Caco-2 (cell line): ENCODE data around the gene PAX7. TPM values are rescaled to one million over a fixed set of nuclear protein-coding genes. Genes with fewer than 3 reads are reported as not detected.

Source experiments
- BruUV-seq: library from RNA; stranded (reverse); fragments of 400-500 nt; replicated peaks from 2 replicates; lab custom pipeline; 2021; lab: Mats Ljungman, UMichigan
- CTCF ChIA-PET: fragments of 300-600 bp; sonication (Branson Sonifier 250); formaldehyde crosslinking; loops from one replicate; lab custom pipeline; 2022; ENCODE audit warnings: antibody characterized with exemption; lab: Charles Lee
- POLR2A ChIA-PET: fragments of 300-600 bp; sonication (Branson Sonifier 250); formaldehyde crosslinking; loops from one replicate; lab custom pipeline; 2022; ENCODE audit warnings: antibody characterized with exemption; lab: Charles Lee
- DNase-seq, 2 experiments: peaks; one replicate each; pipeline versions ENCODE4 v3.0.0 to v3.0.0-alpha.2; 2020 to 2022
- H3K27me3 ChIP-seq: replicated peaks from 2 replicates; pipeline ENCODE4 v1.6.0; 2011; ENCODE audit warnings: low read length; ENCODE audit not compliant: control insufficient read depth, insufficient read depth
- H3K36me3 ChIP-seq: 2 replicates; pipeline ENCODE4 v1.5.1; 2011; ENCODE audit warnings: low read length; ENCODE audit not compliant: control insufficient read depth, insufficient read depth
- H3K4me1 ChIP-seq: fragments of 250-450 bp; sonication (Bioruptor Pico); 2 replicates; pipeline ENCODE4 v1.5.1; 2020; ENCODE audit warnings: mild to moderate bottlenecking
- H3K4me3 ChIP-seq: 2 replicates; pipeline ENCODE4 v1.5.1; 2011; ENCODE audit warnings: low read depth, mild to moderate bottlenecking, control low read depth, low read length
- H3K9me3 ChIP-seq: fragments of 250-450 bp; sonication (Bioruptor Pico); 2 replicates; pipeline ENCODE4 v1.5.1; 2020; ENCODE audit warnings: mild to moderate bottlenecking, moderate library complexity
- H3K27ac Mint-ChIP-seq: one replicate; pipeline ENCODE4 v1.8.0; 2022; ENCODE audit warnings: mixed read lengths; ENCODE audit not compliant: unreplicated experiment
- H3K27me3 Mint-ChIP-seq: one replicate; pipeline ENCODE4 v1.8.0; 2022; ENCODE audit warnings: mixed read lengths; ENCODE audit not compliant: insufficient read depth, unreplicated experiment
- H3K36me3 Mint-ChIP-seq: one replicate; pipeline ENCODE4 v1.8.0; 2022; ENCODE audit warnings: mild to moderate bottlenecking, mixed read lengths; ENCODE audit not compliant: insufficient read depth, unreplicated experiment
- H3K4me1 Mint-ChIP-seq: one replicate; pipeline ENCODE4 v1.8.0; 2022; ENCODE audit warnings: low read depth, mixed read lengths; ENCODE audit not compliant: unreplicated experiment
- H3K4me3 Mint-ChIP-seq: one replicate; pipeline ENCODE4 v1.8.0; 2022; ENCODE audit warnings: mild to moderate bottlenecking, moderate library complexity, mixed read lengths; ENCODE audit not compliant: unreplicated experiment
- H3K9me3 Mint-ChIP-seq: one replicate; pipeline ENCODE4 v1.8.0; 2022; ENCODE audit warnings: mixed read lengths; ENCODE audit not compliant: unreplicated experiment
- CTCF ChIP-seq, 2 experiments: fragments of 200-600 bp in 1 of 2; IDR thresholded peaks; 1 replicate in 1 of 2; 2 replicates in 1 of 2; pipeline versions ENCODE4 v1.5.1 to v1.8.0; 2011 to 2022; ENCODE audit warnings: antibody characterized with exemption in 1 of 2, control low read depth in 1 of 2, inconsistent platforms in 1 of 2, low read depth in 1 of 2, low read length in 1 of 2, mild to moderate bottlenecking in 1 of 2, moderate library complexity in 1 of 2; ENCODE audit not compliant: insufficient read depth in 1 of 2, severe bottlenecking in 1 of 2, unreplicated experiment in 1 of 2
- intact Hi-C: fragments of 100-400 bp; cut with micrococcal nuclease; formaldehyde crosslinking; loops from one replicate; pipeline ENCODE4 v1.10.0; 2022; ENCODE audit not compliant: unreplicated experiment
- total RNA-seq: library from RNA; stranded (reverse); gene quantifications from 2 replicates; pipeline ENCODE4 v1.2.3, GENCODE V29; 2022

Gene PAX7
- total RNA-seq, 1 experiment from 2014 or later: 0.18 TPM

DNA sequence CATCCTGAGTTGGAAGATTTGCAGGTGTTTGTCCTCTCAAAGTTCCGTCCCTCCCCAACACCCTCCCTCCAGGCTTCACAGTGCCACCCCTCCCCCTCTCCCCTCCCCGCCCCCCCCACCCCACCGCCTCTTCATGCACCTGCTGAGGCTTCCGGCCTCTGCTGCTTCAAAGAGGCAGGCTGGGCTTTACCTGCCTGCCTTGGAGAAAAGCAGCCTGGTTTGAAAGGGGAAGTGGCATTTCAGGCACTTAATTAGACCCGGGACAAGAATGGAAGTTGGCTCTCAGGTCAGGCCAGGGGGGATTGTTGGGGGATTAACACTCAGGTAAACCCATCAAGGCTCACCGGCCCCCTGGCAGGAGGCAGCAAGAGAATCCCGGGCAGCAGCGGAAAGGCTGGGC is 21.1 kb downstream of the PAX7 start:
- H3K4me3 ChIP-seq: no peak overlapping the region
- H3K27me3 Mint-ChIP-seq: peaks cover 17% of the 10 kb centered on the region
- H3K27ac Mint-ChIP-seq: no peak overlapping the region
- no peaks in the 10 kb centered on the region for H3K9me3 ChIP-seq
- TF ChIP-seq CTCF (IDR thresholded peaks at IDR 0.05; ENCODE audit: insufficient read depth in 1 of 2, low read depth in 1 of 2, low read length in 1 of 2, severe bottlenecking in 1 of 2, unreplicated experiment in 1 of 2): no peak
- no peaks in the 10 kb centered on the region for H3K36me3 Mint-ChIP-seq
- H3K36me3 ChIP-seq: no peaks in the 10 kb centered on the region
- H3K9me3 Mint-ChIP-seq: no peaks in the 10 kb centered on the region
- DNase-seq: no peak
- no TSS peak for BruUV-seq
- intact Hi-C loops: no loop called here
- peaks cover 8% of the 10 kb centered on the region; the same call in 1 of the 2 replicates for H3K4me1 ChIP-seq
- POLR2A ChIA-PET: no interaction called here
- H3K4me3 Mint-ChIP-seq: no peak overlapping the region
- H3K27me3 ChIP-seq: no peaks in the 10 kb centered on the region
- no peaks in the 10 kb centered on the region for H3K4me1 Mint-ChIP-seq
- CTCF ChIA-PET: no interaction called here

- Mint-ChIP-seq H3K4me3 (no peak overlapping the region), H3K27me3 (peaks cover 19% of the 10 kb centered on the region), H3K4me1 (no peaks in the 10 kb centered on the region), H3K9me3 (no peaks in the 10 kb centered on the region), H3K36me3 (no peaks in the 10 kb centered on the region), H3K27ac (no peak overlapping the region)
- TF ChIP-seq CTCF (IDR thresholded peaks at IDR 0.05; ENCODE audit: insufficient read depth in 1 of 2, low read depth in 1 of 2, low read length in 1 of 2, severe bottlenecking in 1 of 2, unreplicated experiment in 1 of 2): no peak
- DNase-seq: no peak
- intact Hi-C loops: no loop called here
- H3K27me3 ChIP-seq: no peaks in the 10 kb centered on the region
- H3K9me3 ChIP-seq: no peaks in the 10 kb centered on the region
- CTCF ChIA-PET: no interaction called here
- no peak overlapping the region for H3K4me3 ChIP-seq
- H3K36me3 ChIP-seq: no peaks in the 10 kb centered on the region
- peaks cover 8% of the 10 kb centered on the region; the same call in 1 of the 2 replicates for H3K4me1 ChIP-seq
- POLR2A ChIA-PET: no interaction called here
- no TSS peak for BruUV-seq
Observed at GRCh38 chr1:18652791-18653190, 22.1 kb downstream of the PAX7 start.

GRCh38 chr1:18653367-18653766 is 22.7 kb downstream of the PAX7 start:
- Mint-ChIP-seq H3K4me1 (no peaks in the 10 kb centered on the region), H3K27ac (no peak overlapping the region), H3K4me3 (no peak overlapping the region), H3K9me3 (no peaks in the 10 kb centered on the region), H3K27me3 (peaks cover 17% of the 10 kb centered on the region), H3K36me3 (no peaks in the 10 kb centered on the region)
- no peak for DNase-seq
- ChIA-PET POLR2A (no interaction called here), CTCF (no interaction called here)
- no TSS peak for BruUV-seq
- Histone ChIP-seq H3K27me3 (no peaks in the 10 kb centered on the region), H3K9me3 (no peaks in the 10 kb centered on the region), H3K36me3 (no peaks in the 10 kb centered on the region), H3K4me3 (no peak overlapping the region), H3K4me1 (peaks cover 8% of the 10 kb centered on the region; the same call in 1 of the 2 replicates)
- TF ChIP-seq CTCF (IDR thresholded peaks at IDR 0.05; ENCODE audit: insufficient read depth in 1 of 2, low read depth in 1 of 2, low read length in 1 of 2, severe bottlenecking in 1 of 2, unreplicated experiment in 1 of 2): no peak
- intact Hi-C loops: no loop called here
